ENCODE results near the gene NFIC.
"Not testable (repeated sequence)": the region's sequence is repeated elsewhere in the genome, so short reads cannot be mapped to it uniquely, and the experiment has no call there.

Gene NFIC

DNA sequence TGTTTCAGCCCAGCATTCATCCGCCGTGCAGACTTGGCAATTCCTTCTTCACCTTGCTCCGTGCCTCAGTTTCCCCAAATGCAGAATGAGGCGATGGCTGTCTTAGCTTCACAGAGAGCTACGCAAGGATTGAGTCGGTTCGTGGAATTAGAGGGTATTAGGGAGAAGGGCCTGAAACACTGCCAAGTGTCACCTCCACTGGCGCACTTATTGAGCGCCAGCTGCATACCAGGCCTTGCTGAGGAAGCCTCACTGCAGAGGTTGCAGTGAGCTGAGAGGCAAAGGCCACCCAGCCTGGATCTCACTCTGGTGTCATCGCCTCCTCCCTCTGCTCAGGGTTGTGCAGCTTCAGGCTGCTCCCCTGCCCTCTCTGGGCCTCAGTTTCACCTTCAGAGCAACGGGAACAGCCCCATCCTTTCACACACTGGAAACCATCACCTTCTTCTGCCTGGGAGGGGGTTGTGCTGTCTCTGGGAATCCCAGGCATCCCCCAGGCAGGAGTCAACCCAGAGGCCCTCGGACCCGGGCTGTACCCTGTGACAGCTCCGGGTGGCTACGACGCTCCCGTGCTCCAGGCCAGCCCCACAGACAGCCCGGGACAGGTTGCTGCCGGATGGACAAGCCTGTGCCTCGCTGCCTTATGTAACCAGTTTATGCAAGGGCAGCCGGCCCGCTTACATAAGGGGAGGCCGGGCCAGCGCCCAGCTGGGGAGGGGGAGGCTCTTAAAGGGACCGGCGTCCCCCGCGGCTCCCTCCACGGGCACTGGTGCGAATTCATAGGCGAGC is 31.9 kb downstream of the NFIC start:
- no peak for DNase-seq (ENCODE audit: low read depth in 3 of 3)

DNA sequence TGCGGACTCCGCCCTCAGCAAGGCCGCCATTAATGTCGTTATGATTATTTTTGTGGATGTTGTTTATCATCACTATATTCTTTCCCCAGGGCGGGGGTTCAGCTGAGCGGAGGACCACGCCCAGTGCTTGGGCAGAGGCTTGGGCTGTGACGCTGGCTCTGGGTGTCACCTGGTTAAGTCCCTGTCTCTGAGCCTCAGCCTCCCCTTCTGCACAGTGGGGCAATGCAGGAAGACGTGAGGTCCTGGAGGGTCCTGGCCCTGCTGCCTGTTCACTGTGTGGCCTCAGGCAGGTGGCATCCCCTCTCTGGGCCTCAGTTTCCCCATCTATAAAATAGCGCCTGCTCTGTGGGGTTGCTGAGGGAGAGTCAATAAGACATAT is 32.5 kb downstream of the NFIC start:
- no peak for DNase-seq (ENCODE audit: low read depth in 3 of 3)

DNA sequence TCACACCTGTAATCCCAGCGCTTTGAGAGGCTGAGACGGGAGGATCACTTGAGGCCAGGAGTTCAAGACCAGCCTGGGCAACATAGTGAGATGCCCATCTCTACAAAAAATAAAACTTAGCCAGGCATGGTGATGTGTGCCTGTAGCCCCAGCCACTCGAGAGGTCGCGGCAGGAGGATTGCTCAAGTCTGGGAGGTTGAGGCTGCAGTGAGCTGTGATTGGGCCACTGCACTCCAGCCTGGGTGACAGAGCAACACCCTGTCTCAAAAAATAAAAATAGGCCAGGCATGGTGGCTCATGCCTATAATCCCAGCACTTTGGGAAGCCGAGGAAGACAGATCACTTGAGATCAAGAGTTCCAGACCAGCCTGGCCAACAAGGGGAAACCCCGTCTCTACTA is 32.9 kb downstream of the NFIC start:
- not testable (repeated sequence) for DNase-seq (ENCODE audit: low read depth in 3 of 3)

DNA sequence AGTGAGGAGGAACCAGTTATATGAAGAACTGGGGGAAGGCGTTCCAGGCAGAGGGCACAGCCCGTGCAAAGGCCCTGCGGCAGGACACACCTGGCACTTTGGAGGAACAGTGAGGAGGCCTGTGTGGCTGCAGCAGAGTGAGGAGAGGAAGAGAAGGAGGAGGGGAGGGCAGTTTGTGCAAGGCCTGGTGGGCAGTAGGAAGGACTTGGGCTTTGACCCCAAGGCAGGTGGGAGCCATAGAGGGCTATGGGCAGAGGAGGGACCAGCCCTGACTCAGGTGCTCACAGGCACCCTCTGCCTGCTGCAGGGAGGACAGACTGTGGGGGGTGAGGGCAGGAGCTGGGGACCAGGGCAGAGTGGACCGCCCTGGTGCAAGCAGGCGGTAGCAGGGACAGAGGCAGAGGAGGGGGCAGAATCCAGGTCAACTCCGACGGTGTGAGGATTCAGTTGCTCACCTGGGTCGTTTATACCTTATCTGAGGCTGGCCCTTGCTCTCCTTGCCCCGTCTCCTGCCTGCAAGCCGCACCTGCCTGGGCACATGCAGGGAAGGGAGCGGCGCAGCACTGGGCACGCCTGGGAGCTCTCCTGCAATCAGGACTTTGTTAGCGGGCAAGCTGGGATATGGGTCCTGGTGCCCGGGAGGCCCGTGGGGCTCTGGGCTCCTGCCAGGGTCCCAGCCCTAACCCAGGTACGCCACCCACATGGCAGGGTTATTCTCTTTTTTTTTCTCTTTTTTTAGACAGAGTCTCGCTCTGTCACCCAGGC is 34.8 kb downstream of the NFIC start:
- DNase-seq (ENCODE audit: low read depth in 3 of 3): no peak

DNA sequence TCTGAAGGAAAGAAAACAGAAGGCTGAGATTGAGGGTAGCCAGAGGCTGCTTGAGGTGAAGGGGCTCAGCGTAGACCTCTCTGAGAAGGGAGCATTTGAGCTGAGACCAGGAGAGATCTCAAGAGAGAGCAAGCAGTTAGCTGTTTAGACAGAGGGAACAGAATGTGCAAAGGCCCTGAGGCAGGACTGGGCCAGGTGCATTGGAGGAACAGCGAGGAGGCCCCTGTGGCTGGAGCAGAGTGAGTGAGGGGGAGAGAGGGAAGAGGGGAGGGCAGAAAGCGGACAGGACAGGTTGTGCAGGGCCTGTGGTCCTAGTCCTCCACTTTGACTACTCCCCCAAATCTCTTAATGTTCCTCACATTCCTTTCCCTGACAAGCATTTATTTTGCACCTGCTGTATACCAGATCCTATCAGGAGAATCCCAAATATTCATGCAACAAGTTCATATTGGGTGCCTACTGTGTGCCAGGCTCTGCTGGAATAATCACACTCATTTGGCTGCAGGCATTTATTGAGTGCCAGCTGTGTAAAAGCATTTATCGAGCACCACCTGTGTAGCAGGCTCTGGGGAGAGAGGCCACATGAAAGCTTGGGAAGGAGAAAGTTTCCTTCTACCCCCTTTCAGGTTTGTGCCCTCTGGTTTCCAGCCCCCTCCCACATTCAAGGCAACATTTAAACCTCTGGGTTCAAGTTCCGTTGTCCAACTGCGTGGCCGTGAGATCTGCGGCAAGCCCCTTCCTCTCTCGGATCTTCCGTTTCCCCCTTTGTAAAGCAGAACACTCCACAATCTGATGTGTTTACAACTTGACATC is 36.5 kb downstream of the NFIC start:
- no peak for DNase-seq (ENCODE audit: low read depth in 3 of 3)

DNA sequence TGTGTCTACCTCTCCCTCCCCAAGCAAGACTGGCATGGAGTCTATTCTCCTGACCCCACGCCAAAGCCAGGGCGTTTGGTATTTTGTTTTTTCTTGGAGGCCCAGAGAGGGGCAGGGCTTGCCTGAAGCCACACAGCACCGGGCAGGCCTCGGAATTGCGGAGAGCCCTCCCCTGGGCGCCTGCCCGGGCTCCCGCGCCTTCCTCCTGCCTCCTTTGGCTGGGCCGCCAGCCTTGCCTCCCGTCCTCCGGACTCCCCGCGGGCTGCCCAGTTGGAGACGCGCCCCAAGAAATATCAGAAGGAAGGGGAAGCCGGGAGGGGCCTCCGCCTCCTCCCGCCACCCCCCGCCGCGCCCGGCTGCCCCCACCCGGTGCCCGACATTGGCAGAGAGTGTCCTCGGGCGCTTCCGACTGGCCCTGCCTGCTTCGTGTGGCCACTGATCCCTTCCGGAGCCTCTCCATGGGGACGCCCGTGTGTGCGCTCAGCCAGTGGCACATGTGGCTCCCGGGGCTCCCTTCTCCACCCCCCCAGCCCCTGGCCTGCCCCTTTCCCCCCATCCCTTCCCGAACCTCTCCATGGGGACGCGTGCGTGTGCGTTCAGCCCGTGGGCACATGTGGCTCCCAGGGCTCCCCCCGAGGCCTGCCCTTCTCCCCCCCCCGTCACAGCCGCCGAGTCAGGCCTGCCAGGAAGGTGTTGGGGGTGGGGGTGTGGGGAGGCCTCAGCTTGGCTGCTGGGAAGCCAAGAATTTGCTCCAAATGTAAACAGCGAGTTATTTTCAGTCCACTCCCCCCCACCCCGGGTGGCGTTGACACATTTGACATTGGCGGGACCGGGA is 37.3 kb downstream of the NFIC start:
- DNase-seq (ENCODE audit: low read depth in 3 of 3): no peak

DNA sequence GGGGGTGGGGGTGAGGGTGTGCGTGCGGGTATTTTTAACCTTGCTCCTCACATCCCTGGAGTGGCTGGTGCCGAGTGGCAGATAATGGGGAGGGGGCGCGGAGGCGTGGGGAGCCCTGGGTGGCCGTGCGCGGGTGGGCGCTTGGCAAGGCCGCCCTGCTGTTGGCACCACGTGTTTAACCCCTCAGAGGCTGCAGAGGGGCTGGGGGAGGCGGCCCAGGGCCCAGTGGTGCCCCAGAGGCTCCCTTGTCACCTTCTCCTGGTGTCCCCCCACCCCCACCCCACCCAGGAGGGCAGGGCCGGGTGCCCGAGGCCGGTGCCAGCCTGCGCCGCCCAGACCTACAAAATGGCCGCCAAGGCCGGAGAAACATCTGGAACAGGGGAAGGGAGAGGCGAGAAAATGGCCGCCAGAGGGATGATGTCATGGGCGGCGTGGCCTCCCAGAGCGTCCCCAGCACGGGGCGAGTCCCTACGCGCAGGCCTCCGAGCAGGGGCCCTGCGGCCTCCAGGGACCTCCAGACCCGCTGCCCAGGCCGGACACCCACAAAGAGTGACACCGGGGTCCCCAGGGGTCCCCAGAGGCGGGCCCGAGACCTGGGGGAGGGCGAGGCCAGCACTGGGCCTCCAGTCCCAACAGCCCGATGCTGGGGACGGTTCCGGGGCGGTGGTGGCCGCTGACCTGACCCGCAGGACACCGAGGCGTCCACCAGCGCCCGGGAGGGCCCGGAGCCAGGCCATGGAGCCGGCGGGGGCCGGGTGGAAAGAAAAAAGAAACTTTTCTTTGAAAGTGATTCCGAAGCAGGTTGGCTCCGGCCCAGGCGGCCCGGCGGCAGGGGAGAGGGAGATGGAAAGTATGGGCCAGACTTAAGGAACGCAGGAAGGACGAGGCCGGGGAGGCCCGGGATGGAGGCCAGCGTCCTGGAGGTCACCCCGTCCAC is 38.2 kb downstream of the NFIC start:
- DNase-seq (ENCODE audit: low read depth in 3 of 3): no peak

DNA sequence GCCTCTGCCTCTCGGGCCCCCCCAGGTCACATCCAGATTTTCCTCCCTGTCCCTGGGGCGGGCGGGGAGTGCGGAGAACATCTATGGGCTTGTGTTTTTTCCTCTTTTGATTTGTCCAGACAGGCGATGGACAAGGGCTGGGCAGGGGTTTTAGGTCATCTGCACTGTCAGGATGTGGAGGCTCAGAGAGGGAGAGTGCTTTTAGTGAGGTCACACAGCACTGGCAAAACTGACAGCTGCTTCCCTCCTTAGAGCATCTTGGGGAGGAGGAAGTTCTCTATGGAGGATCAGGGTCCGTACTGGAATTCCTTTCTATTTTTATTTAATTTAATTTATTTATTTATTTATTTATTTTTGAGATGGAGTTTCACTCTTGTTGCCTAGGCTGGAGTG is 38.9 kb downstream of the NFIC start:
- DNase-seq (ENCODE audit: low read depth in 3 of 3): no peak

DNA sequence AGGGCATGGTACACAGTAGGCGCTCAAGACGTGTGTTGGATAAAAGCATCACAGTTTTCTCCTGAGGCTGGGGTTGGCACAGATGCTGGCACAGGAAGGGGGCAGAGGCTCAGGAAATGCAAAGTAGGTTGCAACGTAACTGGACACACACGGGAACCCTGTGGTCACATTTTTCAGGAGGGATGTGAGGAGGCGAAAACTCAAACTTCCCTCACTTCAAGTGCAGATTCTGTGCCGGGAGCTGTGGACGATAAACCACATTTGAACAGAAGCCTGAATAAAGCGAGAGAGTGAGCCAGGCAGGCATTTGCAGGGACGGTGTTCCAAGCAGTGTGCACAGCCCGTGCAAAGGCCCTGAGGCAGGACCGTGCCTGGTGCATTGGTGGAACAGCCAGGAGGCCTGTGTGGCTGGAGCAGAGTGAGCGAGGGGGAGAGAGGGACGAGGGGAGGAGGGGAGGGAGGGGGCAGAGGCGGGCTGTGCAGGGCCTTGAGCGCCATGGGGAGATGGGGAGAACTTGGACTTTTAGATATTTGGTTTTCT is 40.3 kb downstream of the NFIC start:
- DNase-seq (ENCODE audit: low read depth in 3 of 3): no peak

DNA sequence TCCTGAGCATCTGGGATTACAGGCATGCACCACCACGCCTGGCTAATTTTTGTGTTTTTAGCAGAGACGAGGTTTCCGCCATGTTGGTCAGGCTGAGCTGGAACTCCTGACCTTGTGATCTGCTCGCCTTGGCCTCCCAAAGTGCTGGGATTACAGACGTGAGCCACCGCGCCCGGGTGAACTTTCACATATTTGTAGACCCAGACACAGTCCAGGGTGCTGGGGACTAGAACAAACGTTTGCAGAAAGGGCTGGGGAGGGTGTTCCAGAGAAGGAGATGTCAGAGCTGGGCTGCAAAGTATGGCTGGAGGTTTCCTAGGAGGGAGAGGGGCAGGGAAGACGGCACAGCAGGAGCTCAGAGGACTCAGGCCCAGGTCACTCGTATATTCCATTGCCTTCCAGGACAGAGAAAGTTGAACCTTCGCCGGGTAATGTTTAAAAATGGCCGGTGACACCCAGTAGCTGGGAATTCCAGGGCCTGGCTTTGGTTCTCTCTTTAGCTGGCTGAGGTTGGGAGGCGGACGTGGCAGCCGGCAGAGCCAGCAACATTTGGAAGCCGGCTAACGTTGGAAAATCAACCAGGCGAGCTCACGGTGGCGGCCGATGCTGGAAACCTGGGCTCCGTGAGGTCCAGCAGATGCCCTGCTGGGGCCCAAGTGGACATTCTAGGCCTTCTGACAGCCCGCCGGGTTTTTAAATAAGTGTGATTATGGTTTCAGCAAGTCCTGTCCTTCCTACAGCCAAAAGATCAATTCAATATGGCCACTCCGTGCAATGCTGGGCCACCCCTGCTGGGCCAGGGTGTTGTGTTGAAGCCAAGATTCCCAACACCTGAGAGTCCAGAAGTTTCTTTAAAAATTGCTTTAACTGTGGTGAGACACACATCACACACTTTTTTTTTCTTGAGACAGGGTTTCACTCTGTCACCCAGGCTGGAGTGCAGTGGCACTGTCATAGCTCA is 41.5 kb downstream of the NFIC start:
- no peak for DNase-seq (ENCODE audit: low read depth in 3 of 3)

DNA sequence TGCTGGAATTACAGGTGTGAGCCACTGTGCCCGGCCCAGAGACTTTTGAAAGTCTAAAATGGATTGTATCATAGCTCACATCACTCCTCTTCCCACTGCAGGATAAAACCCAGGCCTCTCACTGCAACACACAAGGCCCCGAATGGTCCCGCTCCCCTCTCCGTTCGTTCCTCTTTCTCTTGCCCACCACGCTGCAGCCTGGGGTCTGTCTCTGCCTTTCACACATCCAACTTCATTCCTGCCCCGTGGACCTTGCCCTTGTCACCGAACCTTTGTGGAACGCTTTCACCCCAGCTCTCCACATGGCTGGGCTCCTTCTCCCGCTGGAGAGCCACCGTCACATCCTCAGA is 42.6 kb downstream of the NFIC start:
- no peak for DNase-seq (ENCODE audit: low read depth in 3 of 3)

DNA sequence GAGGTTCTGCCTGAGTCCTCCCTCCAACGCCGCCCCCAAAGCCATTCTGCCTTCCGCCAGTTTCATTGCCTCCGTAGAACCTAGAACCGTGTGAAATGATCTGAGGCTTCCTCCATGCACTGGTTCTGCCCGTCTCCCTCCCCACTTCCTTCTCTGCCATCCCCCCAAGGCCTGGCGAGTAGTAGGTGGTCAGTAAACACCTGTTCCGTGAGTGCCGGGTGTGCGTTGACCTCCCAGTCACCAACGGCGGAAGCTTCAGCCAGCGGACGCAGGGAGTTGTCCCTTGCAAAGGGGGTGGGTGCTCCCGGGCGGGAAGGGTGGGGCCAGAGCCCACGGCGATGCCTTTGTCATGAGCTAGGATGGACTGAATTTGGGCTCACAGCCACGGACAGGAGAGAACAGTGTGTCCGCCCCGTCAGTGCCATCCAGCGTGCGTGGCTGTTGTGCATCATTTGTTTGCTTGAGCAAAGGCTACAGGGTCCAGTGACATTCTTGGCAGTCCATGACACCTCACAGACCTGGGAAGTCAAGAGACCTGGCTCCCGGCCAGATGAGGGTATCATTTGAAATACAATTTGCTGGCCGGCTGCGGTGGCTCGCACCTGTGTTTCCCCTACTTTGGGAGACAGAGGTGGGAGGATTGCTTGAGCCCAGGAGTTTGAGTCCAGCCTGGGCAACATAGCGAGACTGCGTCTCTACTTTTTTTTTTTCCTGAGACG is 43.1 kb downstream of the NFIC start:
- DNase-seq (ENCODE audit: low read depth in 3 of 3): no peak

DNA sequence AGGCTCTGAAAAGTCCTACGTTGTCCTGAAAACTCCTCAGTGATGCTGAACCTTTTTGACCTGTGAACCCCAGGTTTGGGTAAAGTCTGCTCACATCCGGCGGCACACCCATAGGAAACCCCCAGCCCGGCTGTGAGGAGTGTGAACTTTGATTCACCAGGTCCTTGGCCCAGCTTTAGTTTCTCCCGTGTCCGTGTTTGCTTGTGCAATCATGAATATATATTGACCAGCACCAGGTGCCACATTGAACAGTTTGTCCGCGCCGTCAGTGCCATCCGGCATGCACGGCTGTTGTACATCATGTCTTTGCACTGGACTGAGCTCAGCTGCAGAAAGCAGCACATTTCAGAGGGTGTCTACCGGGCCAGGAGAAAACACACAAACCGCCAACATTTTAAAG is 45.3 kb downstream of the NFIC start:
- no peak for DNase-seq (ENCODE audit: low read depth in 3 of 3)

DNA sequence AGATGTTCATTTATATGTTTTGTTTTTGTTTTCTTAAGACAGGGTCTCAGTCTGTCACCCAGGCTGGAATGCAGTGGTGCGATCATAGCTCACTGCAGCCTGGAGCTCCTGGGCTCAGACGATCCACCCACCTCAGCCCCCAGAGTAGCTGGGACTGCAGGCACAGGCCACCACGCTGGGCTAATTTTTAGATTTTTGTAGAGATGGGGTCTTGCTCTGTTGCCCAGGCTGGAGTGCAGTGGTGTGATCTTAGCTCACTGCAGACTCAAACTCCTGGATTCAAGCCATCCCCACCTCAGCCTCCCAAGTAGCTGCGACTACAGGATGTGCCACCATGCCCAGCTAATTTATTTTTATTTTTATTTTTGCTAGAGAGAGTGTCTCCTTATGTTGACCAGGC is 45.7 kb downstream of the NFIC start:
- DNase-seq (ENCODE audit: low read depth in 3 of 3): no peak

DNA sequence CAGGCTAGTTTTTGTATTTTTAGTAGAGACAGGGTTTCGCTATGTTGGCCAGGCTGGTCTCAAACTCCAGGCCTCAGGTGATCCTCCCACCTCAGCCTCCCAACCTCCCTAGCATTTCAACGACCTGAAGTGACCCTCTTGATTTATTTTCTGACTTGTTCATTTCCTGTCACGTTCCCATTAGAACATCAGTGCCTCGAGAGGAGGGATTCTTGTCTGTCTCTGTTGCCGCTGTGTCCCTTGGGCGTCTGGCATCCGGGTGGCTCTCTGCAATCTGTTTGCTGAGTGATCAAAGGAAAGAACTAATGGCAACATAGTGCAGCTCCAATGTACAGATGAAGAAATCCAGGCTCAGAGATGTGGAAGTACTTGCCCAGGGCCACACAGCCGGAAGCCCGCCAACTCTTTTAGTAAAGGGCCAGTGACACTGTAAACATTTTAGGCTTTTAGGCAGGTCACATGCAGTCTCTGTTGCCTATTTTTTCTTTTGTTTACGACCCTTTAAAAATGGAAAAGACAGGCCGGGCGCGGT is 47.5 kb downstream of the NFIC start:
- no peak for DNase-seq (ENCODE audit: low read depth in 3 of 3)

DNA sequence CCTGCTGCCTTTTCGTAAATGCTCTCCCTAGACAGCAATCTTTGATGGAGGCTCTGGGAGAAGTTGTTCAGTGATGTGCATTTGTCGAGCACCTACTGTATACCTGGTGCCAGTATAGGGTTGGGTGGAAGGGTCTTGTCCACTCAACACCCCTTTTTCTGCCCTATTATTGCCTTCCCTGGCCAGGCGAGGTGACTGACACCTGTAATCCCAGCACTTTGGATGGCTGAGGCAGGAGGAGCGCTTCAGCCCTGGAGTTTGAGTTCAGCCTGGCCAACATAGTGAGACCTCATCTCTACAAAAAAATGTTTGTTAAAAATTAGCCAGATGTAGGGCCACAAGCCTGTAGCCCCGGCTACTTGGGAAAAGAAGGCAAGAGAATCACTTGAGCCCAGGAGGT is 49.3 kb downstream of the NFIC start:
- no peak for DNase-seq (ENCODE audit: low read depth in 3 of 3)

DNA sequence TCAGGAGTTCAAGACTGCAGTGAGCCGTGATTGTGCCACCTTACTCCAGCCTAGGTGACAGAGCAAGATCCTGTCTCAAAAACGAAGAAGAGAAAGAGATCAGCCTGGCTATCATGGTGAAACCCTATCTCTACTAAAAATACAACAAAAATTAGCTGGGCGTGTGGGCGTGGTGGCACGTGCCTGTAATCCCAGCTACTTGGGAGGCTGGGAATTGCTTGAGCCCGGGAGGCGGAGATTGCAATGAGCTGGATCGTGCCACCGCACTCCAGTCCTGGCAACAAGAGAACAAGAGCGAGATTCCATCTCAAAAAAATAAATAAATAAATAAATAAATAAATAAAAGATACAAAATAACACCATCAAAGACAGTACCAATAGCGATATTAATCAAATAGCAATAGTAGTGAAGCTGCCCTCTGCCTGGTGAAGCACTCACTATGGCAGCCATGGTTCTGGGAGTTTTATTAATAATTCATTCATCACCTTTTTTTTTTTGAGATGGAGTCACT is 53.9 kb downstream of the NFIC start:
- no peak for DNase-seq (ENCODE audit: low read depth in 3 of 3)

All from stimulated activated CD4-positive, alpha-beta T cell treated with anti-CD3 and anti-CD28 coated beads, TNF-alpha, amount 100 ng/mL, for 48 hours (primary cell).